Gastroesophageal sphincter (tissue), 4 donors: ENCODE results near the gene GNG11. TPM values are rescaled to one million over a fixed set of nuclear protein-coding genes. Genes with fewer than 3 reads are reported as not detected.

Source experiments
- ATAC-seq: fragments of 150-250 bp; one replicate; pipeline ENCODE4 v1.9.1; 2016; ENCODE audit warnings: mild to moderate bottlenecking, moderate library complexity
- H3K27ac ChIP-seq, 4 donors: fragments of 200-600 bp; sonication (generic) in 3 of 4; 1 replicate in 3 of 4; 2 replicates in 1 of 4; pipeline ENCODE4 v1.5.1; 2016 to 2019
- H3K27me3 ChIP-seq: fragments of 200-600 bp; sonication (generic); one replicate; pipeline ENCODE4 v1.5.1; 2019
- H3K36me3 ChIP-seq, 2 donors: fragments of 200-600 bp; sonication (generic); one replicate each; pipeline ENCODE4 v1.5.1; 2019; ENCODE audit warnings: control low read depth in 1 of 2
- H3K4me1 ChIP-seq, 3 donors: fragments of 200-600 bp; sonication (generic); 1 replicate in 2 of 3; 2 replicates in 1 of 3; pipeline ENCODE4 v1.5.1; 2016 to 2019; ENCODE audit warnings: control low read depth in 2 of 3
- H3K4me3 ChIP-seq, 2 donors: fragments of 200-600 bp; sonication (generic); one replicate each; pipeline ENCODE4 v1.5.1; 2019; ENCODE audit warnings: mild to moderate bottlenecking in 1 of 2, moderate library complexity in 1 of 2
- H3K9me3 ChIP-seq, 3 donors: fragments of 200-600 bp; sonication (generic); one replicate each; pipeline ENCODE4 v1.5.1; 2017 to 2019; ENCODE audit warnings: control low read depth in 2 of 3
- CTCF ChIP-seq, 4 experiments: fragments of 200-600 bp in 2 of 4; fragments of 450-650 bp in 2 of 4; sonication (generic) in 1 of 4; IDR thresholded peaks; one replicate each; pipeline ENCODE4 v1.5.1; 2017 to 2019; ENCODE audit warnings: antibody characterized with exemption in 4 of 4, mild to moderate bottlenecking in 2 of 4, moderate library complexity in 2 of 4
- EP300 ChIP-seq: sonication (generic); formaldehyde crosslinking; IDR thresholded peaks from one replicate; pipeline ENCODE4 v1.6.1; 2017; ENCODE audit warnings: antibody characterized with exemption, mild to moderate bottlenecking
- POLR2A ChIP-seq, 2 donors: fragments of 450-650 bp; IDR thresholded peaks; one replicate each; pipeline ENCODE4 v1.6.1; 2017; ENCODE audit warnings: antibody characterized with exemption in 2 of 2, mild to moderate bottlenecking in 2 of 2, moderate library complexity in 1 of 2
- POLR2AphosphoS5 ChIP-seq: sonication (generic); formaldehyde crosslinking; IDR thresholded peaks from one replicate; pipeline ENCODE4 v1.6.1; 2017; ENCODE audit warnings: antibody characterized with exemption
- WGBS, 2 donors: methylation state at CpG; one replicate each; pipeline ENCODE4 v1.1.5; 2018; ENCODE audit warnings: low coverage in 1 of 2; 5-methylcytosine and 5-hydroxymethylcytosine counted together
- total RNA-seq, 4 donors: library from RNA; depleted of rRNA; stranded (reverse); fragments of >200 nt; gene quantifications; one replicate each; pipeline ENCODE4 v1.1.0, GENCODE V29; 2016

The GNG11 gene
- total RNA-seq, 4 donors from 2014 or later, result 14.2 to 36.5 (median 26.1) TPM

- TF ChIP-seq POLR2AphosphoS5 (no peak), CTCF (IDR thresholded peaks at IDR 0.05) (no peak), POLR2A (IDR thresholded peaks at IDR 0.05) (no peak)
- H3K4me1 ChIP-seq, result no peaks in the 10 kb centered on the region
- no peak for ATAC-seq
- no peak overlapping the region for H3K4me3 ChIP-seq
- H3K27ac ChIP-seq, result no peak overlapping the region
- H3K27me3 ChIP-seq, result no peaks in the 10 kb centered on the region
- WGBS, 2 donors, result 33 to 56% methylated on average over 1 of the region's 1 CpG
- H3K36me3 ChIP-seq, result no peaks in the 10 kb centered on the region
- H3K9me3 ChIP-seq, result no peaks in the 10 kb centered on the region
Measured at GRCh38 chr7:93948106-93948505, 26.6 kb downstream of the GNG11 start.

- no peaks in the 10 kb centered on the region for H3K36me3 ChIP-seq
- TF ChIP-seq POLR2A (IDR thresholded peaks at IDR 0.05) (no peak), POLR2AphosphoS5 (no peak), EP300 (no peak), CTCF (IDR thresholded peaks at IDR 0.05) (no peak)
- H3K9me3 ChIP-seq, result no peaks in the 10 kb centered on the region
- no peak overlapping the region for H3K27ac ChIP-seq
- H3K4me3 ChIP-seq, result no peak overlapping the region
- H3K27me3 ChIP-seq, result no peaks in the 10 kb centered on the region
- 39 to 50% methylated on average over 1 to 2 of the region's 2 CpGs for WGBS, 2 donors
- no peaks in the 10 kb centered on the region for H3K4me1 ChIP-seq
- no peak for ATAC-seq
Measured at GRCh38 chr7:93948873-93949272, 27.3 kb downstream of the GNG11 start.

GRCh38 chr7:93949423-93949822 is 27.9 kb downstream of the GNG11 start:
- 68 to 100% methylated on average over 1 of the region's 1 CpG for WGBS, 2 donors
- Histone ChIP-seq H3K4me1 (no peaks in the 10 kb centered on the region), H3K9me3 (no peaks in the 10 kb centered on the region), H3K27ac (no peak overlapping the region), H3K36me3 (no peaks in the 10 kb centered on the region), H3K4me3 (no peak overlapping the region), H3K27me3 (no peaks in the 10 kb centered on the region)
- TF ChIP-seq EP300, result no peak
- no peak for TF ChIP-seq POLR2A (IDR thresholded peaks at IDR 0.05)
- TF ChIP-seq CTCF (IDR thresholded peaks at IDR 0.05), result no peak
- no peak for TF ChIP-seq POLR2AphosphoS5
- no peak for ATAC-seq

GRCh38 chr7:93955304-93955703 is 33.8 kb downstream of the GNG11 start:
- H3K9me3 ChIP-seq, result no peaks in the 10 kb centered on the region
- 57 to 83% methylated on average over 1 to 2 of the region's 2 CpGs for whole genome bisulfite sequencing, 2 donors
- H3K4me3 ChIP-seq, result no peak overlapping the region
- no peak for ATAC-seq
- TF ChIP-seq EP300 (no peak), POLR2AphosphoS5 (no peak), POLR2A (IDR thresholded peaks at IDR 0.05) (no peak), CTCF (IDR thresholded peaks at IDR 0.05) (no peak)
- H3K4me1 ChIP-seq, result no peaks in the 10 kb centered on the region
- no peaks in the 10 kb centered on the region for H3K27me3 ChIP-seq
- H3K27ac ChIP-seq, result no peak overlapping the region
- H3K36me3 ChIP-seq, result no peaks in the 10 kb centered on the region

DNA sequence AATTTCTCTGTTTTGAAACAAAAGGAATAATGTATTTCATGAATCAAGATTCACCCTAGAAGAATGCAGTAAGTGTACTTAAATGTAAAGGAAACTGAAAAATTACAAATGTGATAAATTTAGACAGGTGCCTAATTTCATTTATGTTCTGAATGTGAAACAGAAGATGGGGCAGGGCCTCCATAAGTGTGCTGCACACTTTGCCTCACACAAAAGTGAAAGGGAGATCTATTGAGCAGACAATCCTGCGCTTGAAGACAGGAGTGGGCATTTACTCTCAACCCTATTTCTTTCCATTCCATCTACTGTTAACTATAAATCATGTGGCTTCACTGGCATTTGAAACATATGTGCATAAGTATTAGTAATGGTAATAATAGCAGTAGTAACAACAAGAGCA is 36.2 kb downstream of the GNG11 start:
- Histone ChIP-seq H3K36me3 (no peaks in the 10 kb centered on the region), H3K4me1 (no peaks in the 10 kb centered on the region), H3K27me3 (no peaks in the 10 kb centered on the region), H3K9me3 (no peaks in the 10 kb centered on the region), H3K4me3 (no peak overlapping the region), H3K27ac (no peak overlapping the region)
- TF ChIP-seq POLR2AphosphoS5, result no peak
- no peak for TF ChIP-seq EP300
- TF ChIP-seq POLR2A (IDR thresholded peaks at IDR 0.05), result no peak
- no peak for TF ChIP-seq CTCF (IDR thresholded peaks at IDR 0.05)
- ATAC-seq, result no peak
- 78 to 94% methylated on average over 1 of the region's 1 CpG for WGBS, 2 donors
